Activated gamma-delta T cell treated with anti-CD3 and anti-CD28 coated beads, Interleukin-2, amount 50 U/mL, for 16 hours (primary cell): ENCODE results near the gene PCED1A.
A peak's percentile ranks its signal among the peaks of the same experiment; 100 is the strongest.

ENCODE experiments used
- DNase-seq: peaks from one replicate; pipeline ENCODE4 v3.0.0-alpha.2; 2020; ENCODE audit warnings: low read depth

PCED1A gene, protein sequence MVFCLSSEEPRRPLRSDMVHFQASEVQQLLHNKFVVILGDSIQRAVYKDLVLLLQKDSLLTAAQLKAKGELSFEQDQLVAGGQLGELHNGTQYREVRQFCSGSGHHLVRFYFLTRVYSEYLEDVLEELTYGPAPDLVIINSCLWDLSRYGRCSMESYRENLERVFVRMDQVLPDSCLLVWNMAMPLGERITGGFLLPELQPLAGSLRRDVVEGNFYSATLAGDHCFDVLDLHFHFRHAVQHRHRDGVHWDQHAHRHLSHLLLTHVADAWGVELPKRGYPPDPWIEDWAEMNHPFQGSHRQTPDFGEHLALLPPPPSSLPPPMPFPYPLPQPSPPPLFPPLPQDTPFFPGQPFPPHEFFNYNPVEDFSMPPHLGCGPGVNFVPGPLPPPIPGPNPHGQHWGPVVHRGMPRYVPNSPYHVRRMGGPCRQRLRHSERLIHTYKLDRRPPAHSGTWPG

DNA sequence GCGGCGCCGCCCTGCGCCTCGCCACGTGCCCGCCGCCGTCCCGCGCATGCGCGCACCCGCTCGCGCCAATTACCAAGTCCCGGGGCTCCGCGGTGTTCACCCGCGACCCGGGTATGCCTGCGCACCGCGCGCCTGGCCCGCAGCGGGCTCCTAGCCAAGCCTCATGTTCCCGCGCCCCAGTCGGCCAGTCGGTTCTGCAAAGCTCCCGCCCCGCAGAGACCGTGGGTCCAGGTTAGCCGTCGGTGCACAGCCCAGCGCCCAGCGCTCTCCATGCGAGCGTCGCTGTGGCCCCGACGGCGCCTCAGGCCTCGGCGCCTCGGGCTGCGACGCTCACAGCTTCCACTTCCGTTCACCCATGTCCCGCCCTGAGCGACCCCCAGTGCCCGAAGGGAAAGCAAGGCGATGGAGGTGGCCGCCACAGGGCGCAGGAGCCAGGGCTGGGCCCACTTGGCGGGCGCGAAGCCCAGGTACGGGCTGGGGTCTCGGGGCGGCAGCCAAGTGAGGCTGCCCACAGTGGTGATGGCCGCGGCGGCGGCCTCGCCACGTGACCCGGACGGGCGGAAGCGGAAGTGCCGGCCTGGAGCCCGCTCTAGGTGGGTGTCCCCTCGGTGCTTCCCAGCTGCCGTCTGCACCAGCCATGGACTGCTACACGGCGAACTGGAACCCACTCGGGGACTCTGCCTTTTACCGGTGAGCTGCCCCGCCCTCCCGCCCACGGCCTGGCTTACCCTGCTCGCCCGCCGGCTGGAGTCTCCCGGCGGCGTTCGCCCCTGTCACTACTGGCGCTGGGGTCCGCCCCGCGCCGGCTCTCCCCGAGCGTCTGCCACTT is at the start of gene PCED1A, which contains the start of gene VPS16:
Gene PCED1A (minus strand): TSS at position 518 of the 829 bp plus-strand sequence. CDS start 743 bp downstream, outside the sequence.
Gene VPS16 (plus strand): TSS at position 608 of the 829 bp plus-strand sequence. CDS start 30 bp downstream, at position 638.
- DNase-seq: peak; percentile 84

DNA sequence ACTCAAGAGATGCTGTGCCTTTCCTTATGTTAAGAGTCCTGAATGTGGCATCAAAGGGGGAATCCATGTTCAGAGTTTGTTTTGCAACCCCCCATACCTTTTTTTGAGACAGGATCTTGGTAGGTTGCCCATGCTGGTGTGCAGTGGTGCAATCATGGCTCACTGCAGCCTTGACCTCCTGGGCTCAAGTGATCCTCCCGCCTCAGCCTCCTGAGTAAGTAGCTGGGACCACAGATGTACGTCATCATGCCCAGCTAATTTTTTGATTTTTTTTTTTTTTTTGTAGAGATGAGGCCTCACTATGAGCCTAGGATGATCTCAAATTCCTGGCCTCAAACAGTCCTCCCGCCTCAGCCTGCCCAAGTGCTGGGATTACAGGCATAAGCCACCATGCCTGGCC is 49.3 kb upstream of the PCED1A start:
- no peak for DNase-seq

DNA sequence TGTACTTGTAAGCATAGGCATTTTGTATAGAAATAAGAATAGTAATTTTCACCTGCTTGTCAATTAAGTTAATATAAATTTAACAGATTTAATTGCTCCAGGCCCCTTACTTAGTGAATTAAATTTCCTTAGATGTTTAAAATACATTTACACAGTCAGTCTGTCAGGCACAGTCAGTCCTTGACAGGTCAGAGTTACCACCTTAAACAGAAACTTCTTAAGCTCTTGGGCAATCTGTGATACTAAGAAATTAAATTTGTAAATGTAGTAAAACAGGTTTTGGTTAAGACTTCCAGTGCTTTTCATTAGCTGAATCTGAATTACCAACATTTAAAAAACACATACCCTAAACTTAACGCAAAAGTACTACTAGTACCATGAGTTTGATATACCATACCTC is 48.8 kb upstream of the PCED1A start:
- DNase-seq: no peak

DNA sequence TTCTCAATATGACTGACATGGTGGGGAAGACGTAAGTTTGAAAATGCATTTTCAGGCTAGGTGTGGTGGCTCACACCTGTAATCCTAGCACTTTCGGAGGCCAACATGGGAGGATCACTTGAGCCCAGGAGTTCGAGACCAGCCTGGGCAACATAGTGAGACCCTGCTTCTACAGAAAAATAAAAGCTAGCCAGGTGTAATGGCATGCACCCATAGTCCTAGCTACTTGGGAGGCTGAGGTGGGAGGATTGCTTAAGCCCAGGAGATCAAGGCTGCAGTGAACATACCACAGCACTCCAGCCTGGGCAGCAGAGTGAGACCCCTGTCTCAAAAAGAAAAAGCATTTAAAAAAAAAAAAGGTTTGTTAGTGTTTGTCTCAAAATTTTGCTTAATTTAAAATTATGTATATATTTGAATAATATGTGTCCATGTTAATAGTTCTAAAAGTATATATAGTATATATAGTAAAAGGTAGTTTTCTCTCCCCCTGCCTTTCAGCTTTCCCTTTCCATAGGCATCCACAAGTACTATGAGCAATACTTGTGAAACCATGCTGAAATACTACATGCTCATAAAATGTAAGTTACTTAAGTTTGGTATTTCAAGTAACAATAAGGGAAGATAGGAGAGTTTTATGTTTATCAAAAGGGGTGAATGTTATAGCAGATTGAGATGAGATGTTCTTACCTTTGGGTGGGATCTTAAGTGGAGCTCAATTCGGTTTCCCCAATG is 47.9 kb upstream of the PCED1A start:
- no peak for DNase-seq

DNA sequence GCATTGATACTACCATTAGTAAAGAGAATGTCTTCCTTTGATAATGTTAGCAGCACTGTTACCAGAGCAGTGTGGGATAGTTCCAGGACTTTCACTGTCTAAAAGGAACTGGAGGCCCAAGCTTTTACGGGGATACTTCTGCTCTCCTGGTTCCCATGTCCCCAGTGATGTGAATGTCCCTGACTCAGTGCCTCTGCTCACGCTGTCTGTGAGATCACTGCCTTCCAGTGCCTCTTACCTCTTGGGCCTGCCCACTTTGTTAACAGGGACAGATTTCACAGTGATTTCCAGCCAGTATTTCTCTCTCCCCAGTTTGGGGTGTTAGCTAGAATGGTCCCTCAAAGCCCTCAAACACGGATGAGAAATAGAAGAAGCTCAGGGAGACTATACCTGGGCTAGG is 47.3 kb upstream of the PCED1A start:
- no peak for DNase-seq

DNA sequence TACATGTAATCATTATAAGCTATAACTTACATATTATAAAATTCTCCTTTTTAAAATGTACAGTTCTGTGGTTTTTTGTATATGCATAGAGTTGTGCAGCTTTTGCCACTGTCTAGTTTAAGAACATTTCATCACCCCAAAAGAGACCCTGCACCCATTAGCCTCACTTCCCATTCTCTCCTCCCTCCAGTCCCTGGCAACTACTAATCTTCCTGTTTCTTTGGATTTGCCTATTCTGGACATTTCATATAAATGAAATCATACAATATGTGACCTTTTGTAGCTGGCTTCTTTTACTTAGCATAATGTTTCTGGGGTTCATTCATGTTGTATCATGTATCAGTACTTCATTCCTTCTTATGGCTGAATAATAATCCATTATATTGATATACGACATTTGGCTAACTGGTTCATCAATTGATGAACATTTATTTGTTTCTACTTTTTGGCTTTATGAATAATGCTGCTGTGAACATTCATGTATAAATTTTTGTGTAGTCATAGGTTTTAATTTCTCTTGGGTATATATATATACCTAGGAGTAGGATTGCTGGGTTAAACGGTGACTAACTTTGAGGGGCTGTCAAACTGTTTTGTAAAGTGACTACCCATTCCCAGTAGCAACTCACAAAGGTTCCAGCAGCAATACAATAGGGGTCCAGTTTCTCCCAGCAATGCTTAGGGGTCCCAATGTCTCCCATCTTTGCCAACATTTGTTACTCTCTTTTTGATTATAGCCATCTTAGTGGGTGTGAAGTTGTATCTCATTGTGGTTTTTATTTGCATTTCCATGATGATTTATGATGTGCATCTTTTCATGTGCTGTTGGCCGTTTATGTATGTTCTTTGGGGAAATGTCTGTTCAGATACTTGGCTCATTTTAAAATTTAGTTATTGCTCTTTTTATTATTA is 43.5 kb upstream of the PCED1A start:
- no peak for DNase-seq

DNA sequence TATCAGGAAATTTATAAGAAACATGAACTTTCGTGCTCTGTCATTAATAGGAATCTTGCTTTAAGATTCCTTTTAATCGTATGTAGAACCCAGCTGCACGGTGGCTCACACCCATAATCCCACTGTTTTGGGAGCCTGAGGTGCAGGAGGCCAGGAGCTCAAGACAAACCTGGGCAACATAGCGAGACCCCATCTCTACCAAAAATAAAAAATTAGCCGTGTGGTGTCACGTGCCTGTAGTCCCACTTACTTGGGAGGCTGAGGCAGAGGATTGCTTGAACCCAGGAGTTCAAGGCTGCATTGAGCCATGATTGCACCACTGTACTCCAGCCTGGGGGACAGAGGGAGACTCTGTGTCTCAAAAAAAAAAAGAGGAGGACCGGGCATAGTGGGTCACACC is 40.2 kb upstream of the PCED1A start:
- no peak for DNase-seq

DNA sequence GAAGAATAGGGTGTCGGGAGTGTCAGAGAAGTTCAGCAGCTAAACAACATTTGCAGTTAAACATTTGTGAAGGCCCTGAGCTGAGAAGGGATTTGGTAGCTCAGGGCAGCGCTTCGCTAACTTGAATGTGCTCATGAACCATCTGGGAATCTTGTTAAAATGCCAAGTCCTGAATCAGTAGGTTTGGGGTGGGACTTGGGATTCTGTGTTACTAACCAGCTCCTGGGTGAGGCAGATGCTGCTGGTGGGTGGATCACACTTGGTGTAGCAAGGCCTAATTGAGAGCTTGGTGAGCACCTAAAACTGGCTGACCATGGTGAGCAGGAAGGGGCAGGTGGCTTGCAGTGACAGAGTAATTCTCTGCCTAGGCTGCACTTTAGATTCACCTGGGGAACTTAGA is 38.7 kb upstream of the PCED1A start:
- no peak for DNase-seq

DNA sequence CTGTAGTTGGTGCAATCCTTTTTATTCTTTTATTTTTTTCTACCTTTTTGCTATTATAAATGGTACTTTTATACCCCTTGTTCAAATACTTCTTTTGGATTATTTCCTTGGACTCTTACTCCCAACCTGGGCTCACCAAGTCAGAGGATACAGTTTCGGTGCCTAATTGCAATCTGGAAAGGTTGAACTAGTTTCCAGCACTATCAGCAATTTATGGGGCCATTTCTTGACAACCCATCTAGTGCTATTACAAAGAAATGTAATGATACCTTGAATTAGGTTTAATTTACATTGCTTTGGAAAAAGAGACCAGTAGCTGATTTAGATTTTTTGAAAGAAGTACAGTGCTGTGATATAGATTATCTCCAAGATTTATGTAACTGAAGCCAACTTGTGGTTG is 38.1 kb upstream of the PCED1A start:
- DNase-seq: no peak

DNA sequence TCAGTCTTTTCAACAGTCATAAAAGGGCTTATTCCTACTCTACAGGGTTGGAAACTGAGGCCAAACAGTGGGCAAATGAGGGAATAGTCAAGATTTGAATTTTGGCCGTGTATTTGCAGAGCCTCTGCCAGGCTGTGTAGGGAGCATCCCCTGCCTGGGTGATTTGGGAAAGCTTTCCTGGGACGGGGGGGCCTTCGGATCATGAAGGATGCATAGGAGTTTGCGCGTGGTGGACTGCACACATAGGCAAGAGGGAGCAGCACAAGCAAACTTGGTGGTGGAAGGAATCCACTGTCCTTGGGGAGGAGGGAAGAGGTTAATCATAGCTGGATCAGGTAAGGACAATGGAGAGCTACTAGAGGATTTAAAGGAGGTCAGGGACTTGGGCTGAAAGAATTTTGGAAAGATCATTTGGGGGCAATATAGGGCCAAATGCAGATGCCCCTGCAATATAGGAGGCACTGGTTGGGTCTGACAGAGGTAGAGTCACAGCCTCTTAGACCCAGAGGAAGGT is 35.3 kb upstream of the PCED1A start:
- DNase-seq: no peak

DNA sequence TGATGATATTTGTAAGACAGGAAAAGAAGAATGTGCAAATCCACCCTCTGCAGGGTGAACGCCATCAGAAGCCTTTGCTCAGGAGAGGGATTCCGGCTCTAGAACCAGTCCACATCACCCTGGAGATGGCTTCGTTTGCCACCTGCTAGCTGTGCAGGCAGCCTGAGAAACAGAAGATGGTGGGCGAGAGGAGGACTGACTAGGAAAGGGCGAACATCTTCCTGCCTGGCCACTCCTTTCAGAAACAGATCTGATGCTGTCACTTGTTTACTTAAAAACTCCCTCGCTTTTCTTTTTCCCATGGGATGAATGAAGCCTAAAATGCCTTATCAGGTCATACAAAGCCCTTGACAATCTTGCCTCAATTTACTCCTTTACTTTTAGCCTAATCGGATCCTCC is 34.0 kb upstream of the PCED1A start:
- no peak for DNase-seq

DNA sequence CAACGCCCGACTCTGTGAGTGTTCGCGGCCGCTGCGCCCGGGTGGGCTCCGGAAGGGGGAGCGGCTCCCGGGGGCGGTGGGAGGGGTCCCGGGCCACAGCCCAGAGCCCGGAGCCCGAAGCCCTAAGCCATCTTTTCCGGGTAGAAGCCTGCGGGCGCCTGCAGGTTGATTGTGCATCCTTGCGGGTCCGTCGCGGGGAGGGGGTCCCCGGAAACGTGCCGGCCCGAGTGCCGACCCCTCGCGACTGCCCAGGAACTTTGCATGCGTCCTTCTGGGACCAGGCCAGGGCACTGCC is 33.2 kb upstream of the PCED1A start:
- peak; percentile 62 for DNase-seq

DNA sequence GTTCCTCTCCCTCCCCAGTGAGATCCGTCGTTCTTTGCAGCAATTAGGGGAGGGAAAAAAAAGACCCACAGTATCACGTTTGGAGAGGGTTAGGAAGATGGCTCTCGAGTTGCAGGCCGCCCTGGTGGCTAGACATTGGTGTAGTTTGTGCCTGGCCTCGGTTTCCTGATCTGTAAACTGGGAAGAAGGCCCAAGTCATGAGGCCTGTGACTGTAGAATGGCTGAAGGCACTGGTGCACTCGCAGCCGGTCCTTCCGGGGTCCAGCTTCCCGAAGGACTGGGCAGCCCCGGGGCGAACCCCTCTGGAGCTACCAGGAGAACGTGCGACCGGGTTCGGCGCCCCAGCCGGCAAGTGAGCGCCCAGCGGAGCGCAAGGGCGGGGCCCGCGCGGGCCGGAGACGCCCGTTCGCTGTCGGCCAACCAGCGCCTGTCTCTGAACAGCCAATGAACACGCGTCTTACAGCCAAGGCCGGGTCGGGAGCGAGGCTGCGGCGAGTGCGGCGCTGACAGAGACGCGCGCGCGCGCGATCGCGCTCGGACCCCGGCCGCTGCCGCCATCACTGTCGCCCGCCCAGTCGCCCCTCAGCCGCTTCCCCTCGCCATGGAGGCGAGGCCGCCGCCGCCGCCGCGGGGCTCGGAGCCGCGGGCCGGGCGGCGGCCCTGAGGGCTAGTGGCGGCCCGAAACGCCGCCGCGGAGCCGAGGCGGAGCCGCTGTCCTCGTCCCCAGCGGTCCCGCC is 32.7 kb upstream of the PCED1A start, which contains the start of gene PTPRA:
Gene PTPRA (plus strand): TSS at position 472 of the 737 bp plus-strand sequence. CDS start 90,797 bp downstream, outside the sequence.
- DNase-seq: peak; percentile 86

DNA sequence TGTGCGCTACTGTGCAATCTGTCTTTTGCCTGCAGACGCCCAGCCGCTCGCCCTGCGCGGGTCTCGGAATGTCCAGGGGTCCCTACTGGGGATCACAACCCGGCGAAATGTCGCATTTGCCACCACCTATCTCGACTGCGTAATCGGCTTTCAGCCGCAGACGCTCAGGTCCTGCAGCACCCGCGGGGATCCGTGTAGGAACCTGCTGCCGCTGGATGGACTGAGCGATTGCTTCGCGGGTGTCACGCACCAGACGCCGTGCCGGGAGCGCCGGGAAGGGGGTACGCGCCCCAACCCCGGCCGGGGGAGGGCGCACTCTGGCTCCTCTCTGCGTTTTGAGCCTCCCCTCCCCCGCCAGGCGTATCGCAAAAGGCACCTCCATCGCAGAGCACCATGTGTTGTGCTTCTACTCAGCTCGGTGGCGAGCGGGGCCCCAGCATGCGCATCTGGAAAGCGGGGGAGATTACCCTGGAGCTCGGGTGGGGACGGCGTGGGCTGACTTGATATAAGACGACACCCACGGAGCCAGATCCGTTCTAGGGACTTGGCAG is 32.1 kb upstream of the PCED1A start:
- DNase-seq: peak; percentile 60

DNA sequence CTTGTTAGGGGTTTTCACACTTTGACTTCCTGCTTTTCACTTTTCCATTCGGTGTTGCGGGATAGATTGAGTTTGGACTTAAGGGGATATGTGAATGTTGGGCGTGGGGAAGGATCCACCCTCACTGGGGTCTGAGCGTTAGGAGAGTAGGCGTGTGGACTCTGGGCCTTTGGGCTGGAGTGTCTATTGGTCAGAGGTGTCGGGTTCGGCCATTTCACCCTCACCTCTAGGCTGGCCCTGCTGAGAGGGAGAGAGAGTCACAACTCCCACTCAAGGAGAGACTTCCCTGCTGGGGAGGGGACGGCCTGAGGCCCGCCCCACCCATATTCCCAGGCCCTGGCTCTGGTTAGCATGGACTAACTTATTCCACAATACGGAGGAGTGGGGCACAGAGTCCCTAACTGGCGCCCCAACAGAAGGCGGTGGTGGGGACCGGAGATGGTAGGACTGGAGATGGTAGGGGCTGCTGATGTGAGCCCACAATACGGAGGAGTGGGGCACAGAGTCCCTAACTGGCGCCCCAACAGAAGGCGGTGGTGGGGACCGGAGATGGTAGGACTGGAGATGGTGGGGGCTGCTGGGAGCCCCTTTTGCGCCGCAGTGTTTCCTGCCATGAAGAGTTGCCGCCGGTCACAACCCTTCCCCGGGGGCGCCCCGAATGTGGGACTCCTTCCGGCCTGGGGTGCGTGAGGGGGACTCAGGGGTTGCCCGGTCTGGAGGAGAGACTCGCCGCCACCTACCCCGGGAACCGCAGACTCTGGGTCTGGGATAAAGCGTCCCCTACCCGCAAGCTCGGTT is 31.4 kb upstream of the PCED1A start:
- no peak for DNase-seq

DNA sequence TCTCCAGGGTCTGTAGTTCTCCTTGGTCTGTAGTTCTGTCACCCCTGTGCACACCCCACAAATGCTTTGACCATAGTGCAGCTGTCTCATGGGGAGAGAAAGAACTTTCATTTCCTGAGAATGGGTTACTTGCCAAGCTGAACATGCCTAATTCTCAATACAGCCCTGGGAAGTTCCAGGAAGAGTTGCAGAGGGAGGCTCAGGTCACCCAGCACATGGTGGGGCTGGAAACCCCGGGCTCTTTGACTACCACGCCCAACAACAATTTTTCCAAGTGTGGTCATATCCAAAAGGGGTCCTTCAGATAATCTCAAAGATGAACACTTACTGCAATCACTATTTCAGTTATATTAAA is 30.6 kb upstream of the PCED1A start:
- DNase-seq: no peak

DNA sequence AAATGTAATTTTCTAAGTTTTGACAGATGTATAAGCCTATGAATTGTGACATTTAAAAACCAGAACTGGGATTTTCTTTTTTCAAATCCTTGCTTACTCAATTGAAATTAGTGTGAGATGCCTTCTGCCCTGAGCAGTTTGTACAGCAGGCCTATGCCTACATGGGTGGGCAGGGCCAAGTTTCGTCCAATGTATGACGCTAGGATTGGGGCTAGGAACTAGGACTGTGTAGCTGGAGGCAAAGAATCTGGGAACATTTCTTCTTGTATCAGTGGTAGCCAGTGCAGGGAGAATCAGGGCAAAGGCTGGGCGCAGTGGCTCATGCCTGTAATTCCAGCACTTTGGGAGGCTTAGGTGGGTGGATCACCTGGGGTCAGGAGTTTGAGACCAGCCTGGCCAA is 28.9 kb upstream of the PCED1A start:
- DNase-seq: no peak

DNA sequence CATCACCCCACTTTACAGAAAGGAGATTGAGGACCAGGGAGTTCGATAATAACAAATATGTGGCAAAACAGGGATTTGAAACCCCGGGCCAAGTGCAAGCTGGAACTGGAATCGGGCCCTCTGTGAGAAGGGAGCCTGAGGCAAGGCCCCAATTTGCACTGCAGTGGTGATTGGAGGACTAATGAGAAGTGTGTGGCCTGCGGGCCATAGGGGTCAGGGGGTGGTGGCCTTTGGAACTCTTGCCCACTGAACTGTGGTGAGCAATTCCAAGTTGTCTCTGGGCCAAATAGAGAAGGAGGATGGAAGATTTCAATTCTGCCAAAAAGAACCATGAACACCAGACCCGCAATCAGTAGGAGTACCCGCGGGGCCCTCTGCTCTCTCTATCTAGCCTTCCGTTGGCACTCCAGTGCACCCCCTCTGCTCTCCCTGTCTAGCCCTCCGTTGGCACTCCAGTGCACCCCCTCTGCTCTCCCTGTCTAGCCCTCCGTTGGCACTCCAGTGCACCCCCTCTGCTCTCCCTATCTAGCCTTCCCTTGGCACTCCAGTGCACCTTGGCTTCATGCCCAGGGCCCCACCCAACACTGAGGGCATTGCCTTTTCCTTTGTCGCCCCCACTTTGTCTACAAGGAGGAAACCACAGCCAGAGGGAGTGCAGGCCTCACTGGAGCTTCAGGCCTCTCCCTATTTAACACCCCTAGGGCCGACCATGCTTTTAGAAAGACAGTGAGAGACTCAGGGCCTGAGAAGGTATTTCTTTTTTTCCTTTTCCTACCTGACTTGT is 26.8 kb upstream of the PCED1A start:
- no peak for DNase-seq

DNA sequence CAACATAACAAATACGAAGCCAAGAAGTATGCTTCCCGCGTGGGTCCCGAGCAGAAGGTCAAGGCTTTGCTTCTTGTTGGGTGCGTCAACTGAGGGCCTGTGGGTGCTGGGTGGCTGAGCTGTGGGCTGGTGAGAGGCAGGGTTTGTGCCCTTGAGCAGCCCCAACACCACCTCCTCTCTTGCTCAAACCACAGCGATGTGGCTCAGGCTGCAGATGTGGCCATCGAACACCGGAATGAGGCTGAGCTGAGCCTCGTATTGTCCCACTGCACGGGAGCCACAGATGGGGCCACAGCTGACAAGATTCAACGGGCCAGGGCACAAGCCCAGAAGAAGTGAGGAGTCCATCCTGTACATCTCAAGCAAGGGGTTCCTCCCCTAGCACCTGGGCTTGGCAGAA is 25.8 kb upstream of the PCED1A start:
- no peak for DNase-seq
